ENCODE results near the gene FGGY.

The FGGY gene

GRCh38 chr1:59401581-59401980 lies 104.7 kb downstream of the FGGY start:
- no peak overlapping the region for H3K4me3 ChIP-seq (replicated peaks; ENCODE audit: low read depth, low read length)
- no peak for DNase-seq (ENCODE audit: low read depth)
- TF ChIP-seq, protein P1, sequence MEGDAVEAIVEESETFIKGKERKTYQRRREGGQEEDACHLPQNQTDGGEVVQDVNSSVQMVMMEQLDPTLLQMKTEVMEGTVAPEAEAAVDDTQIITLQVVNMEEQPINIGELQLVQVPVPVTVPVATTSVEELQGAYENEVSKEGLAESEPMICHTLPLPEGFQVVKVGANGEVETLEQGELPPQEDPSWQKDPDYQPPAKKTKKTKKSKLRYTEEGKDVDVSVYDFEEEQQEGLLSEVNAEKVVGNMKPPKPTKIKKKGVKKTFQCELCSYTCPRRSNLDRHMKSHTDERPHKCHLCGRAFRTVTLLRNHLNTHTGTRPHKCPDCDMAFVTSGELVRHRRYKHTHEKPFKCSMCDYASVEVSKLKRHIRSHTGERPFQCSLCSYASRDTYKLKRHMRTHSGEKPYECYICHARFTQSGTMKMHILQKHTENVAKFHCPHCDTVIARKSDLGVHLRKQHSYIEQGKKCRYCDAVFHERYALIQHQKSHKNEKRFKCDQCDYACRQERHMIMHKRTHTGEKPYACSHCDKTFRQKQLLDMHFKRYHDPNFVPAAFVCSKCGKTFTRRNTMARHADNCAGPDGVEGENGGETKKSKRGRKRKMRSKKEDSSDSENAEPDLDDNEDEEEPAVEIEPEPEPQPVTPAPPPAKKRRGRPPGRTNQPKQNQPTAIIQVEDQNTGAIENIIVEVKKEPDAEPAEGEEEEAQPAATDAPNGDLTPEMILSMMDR (IDR thresholded peaks at IDR 0.05; ENCODE audit: low read length, missing control alignments): no peak

GRCh38 chr1:59404796-59405195 lies 107.9 kb downstream of the FGGY start:
- no peak overlapping the region for H3K4me3 ChIP-seq (replicated peaks; ENCODE audit: low read depth, low read length)
- DNase-seq (ENCODE audit: low read depth): no peak
- TF ChIP-seq, protein P1 (IDR thresholded peaks at IDR 0.05; ENCODE audit: low read length, missing control alignments): no peak

DNA sequence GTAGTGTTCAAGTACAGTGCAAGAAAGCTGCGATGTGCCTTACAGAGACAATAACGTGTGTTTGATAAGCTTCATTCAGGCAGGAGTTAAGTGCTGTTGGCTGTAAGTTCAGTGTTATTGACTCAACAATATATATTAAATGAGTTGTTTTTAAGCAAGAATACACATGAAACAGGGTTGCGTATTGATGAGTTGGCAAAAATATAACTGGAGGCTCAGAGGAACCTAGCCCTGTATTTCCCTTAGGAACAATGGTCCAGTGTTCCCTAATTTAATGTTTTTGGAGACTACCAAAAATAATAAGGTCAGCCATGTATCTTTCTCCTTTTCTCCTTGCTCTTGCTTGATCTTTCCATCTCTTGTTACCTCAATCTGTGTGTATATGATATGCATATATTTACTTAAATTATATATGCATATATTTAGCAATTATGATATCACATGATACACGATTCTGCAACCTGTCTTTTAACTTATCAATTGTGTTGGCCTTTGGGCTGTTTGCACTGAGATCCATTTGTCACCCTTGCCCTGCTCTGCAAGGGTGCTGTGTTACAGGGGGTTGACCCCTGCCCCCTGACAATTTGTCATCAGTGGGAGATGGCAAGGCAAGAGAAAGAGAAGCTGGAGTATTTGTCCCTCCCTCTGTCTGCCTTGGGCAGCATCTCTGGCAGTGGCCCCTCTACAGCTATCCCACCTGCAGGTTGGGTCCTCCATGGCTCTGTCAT lies 109.7 kb downstream of the FGGY start:
- H3K4me3 ChIP-seq (replicated peaks; ENCODE audit: low read depth, low read length): no peak overlapping the region
- TF ChIP-seq, protein P1 (IDR thresholded peaks at IDR 0.05; ENCODE audit: low read length, missing control alignments): no peak
- no peak for DNase-seq (ENCODE audit: low read depth)

- TF ChIP-seq, protein P1 (IDR thresholded peaks at IDR 0.05; ENCODE audit: low read length, missing control alignments): no peak
- no peak overlapping the region for H3K4me3 ChIP-seq (replicated peaks; ENCODE audit: low read depth, low read length)
- no peak for DNase-seq (ENCODE audit: low read depth)
These were observed 111.8 kb downstream of the FGGY start for GRCh38 chr1:59408608-59409240.

DNA sequence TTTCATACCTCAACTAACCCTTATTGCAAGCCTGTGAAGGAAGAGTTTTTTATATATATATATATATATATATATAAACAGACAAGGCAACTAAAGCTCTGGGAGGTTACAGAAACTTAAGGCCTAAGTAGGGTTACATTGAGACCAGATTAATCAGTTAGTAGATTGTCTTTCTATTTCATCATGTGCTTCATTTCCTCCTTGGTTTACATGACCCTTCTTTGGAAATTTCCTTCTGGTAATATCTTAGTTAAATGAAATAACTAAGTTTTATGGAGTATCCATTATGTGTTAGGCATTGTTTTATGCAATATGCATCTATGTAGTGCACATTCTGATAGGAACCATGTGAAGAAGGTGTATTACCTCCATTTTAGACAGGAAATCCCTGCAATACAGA lies 112.7 kb downstream of the FGGY start:
- TF ChIP-seq, protein P1 (IDR thresholded peaks at IDR 0.05; ENCODE audit: low read length, missing control alignments): no peak
- DNase-seq (ENCODE audit: low read depth): no peak
- no peak overlapping the region for H3K4me3 ChIP-seq (replicated peaks; ENCODE audit: low read depth, low read length)

- TF ChIP-seq, protein P1 (IDR thresholded peaks at IDR 0.05; ENCODE audit: low read length, missing control alignments): no peak
These were observed 113.1 kb downstream of the FGGY start for GRCh38 chr1:59409986-59410385.

More at GRCh38 chr1:59409986-59410385, 113.1 kb downstream of the FGGY start:
- H3K4me3 ChIP-seq (replicated peaks; ENCODE audit: low read depth, low read length): no peak overlapping the region
- DNase-seq (ENCODE audit: low read depth): no peak
